Measurements from ENCODE around the gene SLC16A3.

The SLC16A3 gene

DNA sequence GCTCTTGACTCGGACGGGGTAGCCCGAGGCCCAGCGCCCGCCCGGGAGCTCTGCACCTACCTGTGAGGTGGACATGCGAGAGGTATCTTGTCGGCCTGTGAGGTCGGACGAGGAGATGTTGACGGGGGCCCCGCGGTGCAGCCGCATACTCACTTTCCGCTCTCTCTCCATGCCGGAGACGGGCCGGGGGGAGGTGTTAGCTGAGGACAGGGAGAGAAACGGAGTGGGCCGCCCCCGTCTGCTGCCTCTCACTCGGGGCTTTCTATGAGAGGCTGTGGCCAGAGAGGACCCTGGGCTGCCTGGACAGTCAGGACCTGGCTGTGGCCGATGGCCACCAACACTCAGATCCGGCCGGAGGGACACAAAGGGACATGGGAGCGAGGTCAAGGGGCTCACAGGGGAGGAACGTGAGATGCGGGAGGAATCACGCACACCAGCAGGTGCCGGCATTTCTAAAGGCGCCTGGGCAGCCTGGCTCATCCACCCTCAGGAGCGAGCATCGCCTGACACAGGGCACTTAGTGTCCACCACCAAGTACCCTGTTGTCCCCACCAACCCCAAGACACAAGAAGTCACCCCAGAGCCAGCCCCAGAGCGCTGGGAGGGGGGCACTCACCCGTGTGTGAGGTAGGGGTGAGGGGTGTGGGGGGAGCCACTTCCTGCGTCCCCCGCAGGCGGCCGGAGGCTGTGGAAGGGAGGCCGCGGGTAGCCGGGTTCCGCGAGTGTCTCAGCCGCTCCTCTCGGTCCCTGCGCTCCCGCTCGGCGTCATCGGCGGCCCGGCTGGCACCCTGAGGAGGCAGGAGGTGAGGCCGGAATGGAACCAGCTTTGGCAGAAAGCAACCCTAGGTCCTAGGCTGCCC lies 20.2 kb downstream of the SLC16A3 start (continued):
- TF ChIP-seq, protein P1, sequence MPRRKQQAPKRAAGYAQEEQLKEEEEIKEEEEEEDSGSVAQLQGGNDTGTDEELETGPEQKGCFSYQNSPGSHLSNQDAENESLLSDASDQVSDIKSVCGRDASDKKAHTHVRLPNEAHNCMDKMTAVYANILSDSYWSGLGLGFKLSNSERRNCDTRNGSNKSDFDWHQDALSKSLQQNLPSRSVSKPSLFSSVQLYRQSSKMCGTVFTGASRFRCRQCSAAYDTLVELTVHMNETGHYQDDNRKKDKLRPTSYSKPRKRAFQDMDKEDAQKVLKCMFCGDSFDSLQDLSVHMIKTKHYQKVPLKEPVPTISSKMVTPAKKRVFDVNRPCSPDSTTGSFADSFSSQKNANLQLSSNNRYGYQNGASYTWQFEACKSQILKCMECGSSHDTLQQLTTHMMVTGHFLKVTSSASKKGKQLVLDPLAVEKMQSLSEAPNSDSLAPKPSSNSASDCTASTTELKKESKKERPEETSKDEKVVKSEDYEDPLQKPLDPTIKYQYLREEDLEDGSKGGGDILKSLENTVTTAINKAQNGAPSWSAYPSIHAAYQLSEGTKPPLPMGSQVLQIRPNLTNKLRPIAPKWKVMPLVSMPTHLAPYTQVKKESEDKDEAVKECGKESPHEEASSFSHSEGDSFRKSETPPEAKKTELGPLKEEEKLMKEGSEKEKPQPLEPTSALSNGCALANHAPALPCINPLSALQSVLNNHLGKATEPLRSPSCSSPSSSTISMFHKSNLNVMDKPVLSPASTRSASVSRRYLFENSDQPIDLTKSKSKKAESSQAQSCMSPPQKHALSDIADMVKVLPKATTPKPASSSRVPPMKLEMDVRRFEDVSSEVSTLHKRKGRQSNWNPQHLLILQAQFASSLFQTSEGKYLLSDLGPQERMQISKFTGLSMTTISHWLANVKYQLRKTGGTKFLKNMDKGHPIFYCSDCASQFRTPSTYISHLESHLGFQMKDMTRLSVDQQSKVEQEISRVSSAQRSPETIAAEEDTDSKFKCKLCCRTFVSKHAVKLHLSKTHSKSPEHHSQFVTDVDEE (CRISPR knock-in tag; IDR thresholded peaks at IDR 0.05): no peak
- TF ChIP-seq ZFP30 (CRISPR knock-in tag; IDR thresholded peaks at IDR 0.05): no peak
- TF ChIP-seq OSR1 (CRISPR knock-in tag; IDR thresholded peaks at IDR 0.05): no peak
- TF ChIP-seq TCF4 (CRISPR knock-in tag; IDR thresholded peaks at IDR 0.05; ENCODE audit: borderline replicate concordance): no peak
- no peak for TF ChIP-seq BACH2 (CRISPR knock-in tag; IDR thresholded peaks at IDR 0.05; ENCODE audit: borderline replicate concordance)
- TF ChIP-seq, protein P2, sequence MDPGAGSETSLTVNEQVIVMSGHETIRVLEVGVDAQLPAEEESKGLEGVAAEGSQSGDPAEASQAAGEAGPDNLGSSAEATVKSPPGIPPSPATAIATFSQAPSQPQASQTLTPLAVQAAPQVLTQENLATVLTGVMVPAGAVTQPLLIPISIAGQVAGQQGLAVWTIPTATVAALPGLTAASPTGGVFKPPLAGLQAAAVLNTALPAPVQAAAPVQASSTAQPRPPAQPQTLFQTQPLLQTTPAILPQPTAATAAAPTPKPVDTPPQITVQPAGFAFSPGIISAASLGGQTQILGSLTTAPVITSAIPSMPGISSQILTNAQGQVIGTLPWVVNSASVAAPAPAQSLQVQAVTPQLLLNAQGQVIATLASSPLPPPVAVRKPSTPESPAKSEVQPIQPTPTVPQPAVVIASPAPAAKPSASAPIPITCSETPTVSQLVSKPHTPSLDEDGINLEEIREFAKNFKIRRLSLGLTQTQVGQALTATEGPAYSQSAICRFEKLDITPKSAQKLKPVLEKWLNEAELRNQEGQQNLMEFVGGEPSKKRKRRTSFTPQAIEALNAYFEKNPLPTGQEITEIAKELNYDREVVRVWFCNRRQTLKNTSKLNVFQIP (CRISPR knock-in tag; IDR thresholded peaks at IDR 0.05; ENCODE audit: borderline replicate concordance, low read depth): no peak
- TF ChIP-seq TOX (CRISPR knock-in tag; IDR thresholded peaks at IDR 0.05; ENCODE audit: borderline replicate concordance): no peak

DNA sequence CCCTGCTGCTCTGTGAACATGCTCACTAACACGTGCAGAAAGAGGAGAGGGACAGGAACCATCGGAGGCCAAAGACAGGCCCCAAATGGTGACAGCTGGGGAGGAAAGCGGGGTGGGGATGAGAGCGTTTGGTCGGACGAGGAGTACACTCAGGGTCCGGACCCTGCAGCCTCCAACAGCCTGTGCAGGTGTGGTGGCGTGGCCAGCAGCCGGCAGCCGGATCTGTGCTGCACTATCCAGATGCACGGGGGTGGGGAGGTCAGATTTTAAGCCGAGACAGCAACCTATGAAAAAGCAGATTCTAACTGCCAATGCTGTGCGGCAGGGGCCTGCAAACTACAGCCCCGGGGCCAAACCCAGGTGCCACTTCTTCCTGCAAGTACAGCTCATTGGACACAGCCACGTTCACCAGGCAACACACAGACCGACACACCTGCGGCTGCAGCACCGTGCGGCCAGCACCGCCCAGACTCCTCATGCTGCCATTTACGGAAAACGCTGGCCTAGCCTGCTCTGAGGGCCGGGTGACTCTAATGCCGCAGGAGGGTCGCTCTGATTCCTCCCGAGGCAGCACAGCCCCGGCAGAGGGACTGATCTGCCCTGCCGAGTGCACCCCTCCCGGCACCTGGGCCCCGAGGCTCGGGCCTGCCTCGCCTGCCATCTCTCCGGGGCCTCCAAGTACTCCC lies 21.2 kb downstream of the SLC16A3 start:
- TF ChIP-seq ZFP30 (CRISPR knock-in tag; IDR thresholded peaks at IDR 0.05) (no peak), CSDC2 (CRISPR knock-in tag; IDR thresholded peaks at IDR 0.05) (no peak), ZFP3 (CRISPR knock-in tag; IDR thresholded peaks at IDR 0.05) (no peak), TOX (CRISPR knock-in tag; IDR thresholded peaks at IDR 0.05; ENCODE audit: borderline replicate concordance) (no peak), BACH2 (CRISPR knock-in tag; IDR thresholded peaks at IDR 0.05; ENCODE audit: borderline replicate concordance) (no peak), TCF4 (CRISPR knock-in tag; IDR thresholded peaks at IDR 0.05; ENCODE audit: borderline replicate concordance) (no peak), GLIS3 (CRISPR knock-in tag; IDR thresholded peaks at IDR 0.05) (no peak)
- TF ChIP-seq, protein P2 (CRISPR knock-in tag; IDR thresholded peaks at IDR 0.05; ENCODE audit: borderline replicate concordance, low read depth): no peak
- TF ChIP-seq, protein P3, sequence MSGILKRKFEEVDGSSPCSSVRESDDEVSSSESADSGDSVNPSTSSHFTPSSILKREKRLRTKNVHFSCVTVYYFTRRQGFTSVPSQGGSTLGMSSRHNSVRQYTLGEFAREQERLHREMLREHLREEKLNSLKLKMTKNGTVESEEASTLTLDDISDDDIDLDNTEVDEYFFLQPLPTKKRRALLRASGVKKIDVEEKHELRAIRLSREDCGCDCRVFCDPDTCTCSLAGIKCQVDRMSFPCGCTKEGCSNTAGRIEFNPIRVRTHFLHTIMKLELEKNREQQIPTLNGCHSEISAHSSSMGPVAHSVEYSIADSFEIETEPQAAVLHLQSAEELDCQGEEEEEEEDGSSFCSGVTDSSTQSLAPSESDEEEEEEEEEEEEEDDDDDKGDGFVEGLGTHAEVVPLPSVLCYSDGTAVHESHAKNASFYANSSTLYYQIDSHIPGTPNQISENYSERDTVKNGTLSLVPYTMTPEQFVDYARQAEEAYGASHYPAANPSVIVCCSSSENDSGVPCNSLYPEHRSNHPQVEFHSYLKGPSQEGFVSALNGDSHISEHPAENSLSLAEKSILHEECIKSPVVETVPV (CRISPR knock-in tag; IDR thresholded peaks at IDR 0.05): no peak

DNA sequence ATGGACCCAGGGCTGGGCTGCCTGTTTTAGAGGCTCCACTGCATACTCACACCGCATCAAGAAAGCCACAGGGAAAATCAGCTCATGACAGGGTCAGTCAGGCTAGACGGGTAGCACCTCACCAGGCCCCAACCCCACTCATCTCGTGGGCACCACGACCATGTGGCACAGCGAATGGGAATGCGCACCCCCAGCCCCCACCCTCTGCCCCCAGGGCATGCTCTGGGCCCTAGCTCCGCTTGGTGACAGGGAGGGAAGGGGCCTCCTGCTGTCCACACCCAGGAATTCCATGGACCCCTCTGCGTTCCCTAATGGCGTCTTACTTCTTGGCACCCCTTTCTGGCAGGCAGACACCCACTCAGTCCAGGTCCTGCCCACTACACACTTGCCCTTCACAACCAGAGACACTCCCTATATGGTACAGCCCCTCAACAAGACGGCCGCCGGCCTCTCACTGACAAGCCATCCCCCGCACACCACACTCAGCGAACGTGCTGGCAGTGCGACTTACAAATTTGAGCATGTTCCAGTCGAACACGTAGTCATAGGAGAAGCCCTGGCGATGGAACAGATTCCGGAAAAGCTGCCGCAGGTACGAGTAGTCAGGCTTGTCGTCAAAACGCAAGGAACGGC lies 22.1 kb downstream of the SLC16A3 start:
- ATAC-seq: no peak
- TF ChIP-seq RARB (CRISPR knock-in tag; IDR thresholded peaks at IDR 0.05) (no peak), OSR1 (CRISPR knock-in tag; IDR thresholded peaks at IDR 0.05) (no peak), ESRRG (CRISPR knock-in tag; IDR thresholded peaks at IDR 0.05) (no peak), ZNF565 (CRISPR knock-in tag; conservative IDR thresholded peaks at IDR 0.05; ENCODE audit: low read depth) (no peak), ZNF8 (CRISPR knock-in tag; IDR thresholded peaks at IDR 0.05) (no peak)
- TF ChIP-seq, protein P2 (CRISPR knock-in tag; IDR thresholded peaks at IDR 0.05; ENCODE audit: borderline replicate concordance, low read depth): no peak
- TF ChIP-seq, protein P1 (CRISPR knock-in tag; IDR thresholded peaks at IDR 0.05): no peak
- TF ChIP-seq, protein P4, sequence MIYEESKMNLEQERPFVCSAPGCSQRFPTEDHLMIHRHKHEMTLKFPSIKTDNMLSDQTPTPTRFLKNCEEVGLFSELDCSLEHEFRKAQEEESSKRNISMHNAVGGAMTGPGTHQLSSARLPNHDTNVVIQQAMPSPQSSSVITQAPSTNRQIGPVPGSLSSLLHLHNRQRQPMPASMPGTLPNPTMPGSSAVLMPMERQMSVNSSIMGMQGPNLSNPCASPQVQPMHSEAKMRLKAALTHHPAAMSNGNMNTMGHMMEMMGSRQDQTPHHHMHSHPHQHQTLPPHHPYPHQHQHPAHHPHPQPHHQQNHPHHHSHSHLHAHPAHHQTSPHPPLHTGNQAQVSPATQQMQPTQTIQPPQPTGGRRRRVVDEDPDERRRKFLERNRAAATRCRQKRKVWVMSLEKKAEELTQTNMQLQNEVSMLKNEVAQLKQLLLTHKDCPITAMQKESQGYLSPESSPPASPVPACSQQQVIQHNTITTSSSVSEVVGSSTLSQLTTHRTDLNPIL (CRISPR knock-in tag; IDR thresholded peaks at IDR 0.05; ENCODE audit: low read depth): no peak
- TF ChIP-seq, protein P5, sequence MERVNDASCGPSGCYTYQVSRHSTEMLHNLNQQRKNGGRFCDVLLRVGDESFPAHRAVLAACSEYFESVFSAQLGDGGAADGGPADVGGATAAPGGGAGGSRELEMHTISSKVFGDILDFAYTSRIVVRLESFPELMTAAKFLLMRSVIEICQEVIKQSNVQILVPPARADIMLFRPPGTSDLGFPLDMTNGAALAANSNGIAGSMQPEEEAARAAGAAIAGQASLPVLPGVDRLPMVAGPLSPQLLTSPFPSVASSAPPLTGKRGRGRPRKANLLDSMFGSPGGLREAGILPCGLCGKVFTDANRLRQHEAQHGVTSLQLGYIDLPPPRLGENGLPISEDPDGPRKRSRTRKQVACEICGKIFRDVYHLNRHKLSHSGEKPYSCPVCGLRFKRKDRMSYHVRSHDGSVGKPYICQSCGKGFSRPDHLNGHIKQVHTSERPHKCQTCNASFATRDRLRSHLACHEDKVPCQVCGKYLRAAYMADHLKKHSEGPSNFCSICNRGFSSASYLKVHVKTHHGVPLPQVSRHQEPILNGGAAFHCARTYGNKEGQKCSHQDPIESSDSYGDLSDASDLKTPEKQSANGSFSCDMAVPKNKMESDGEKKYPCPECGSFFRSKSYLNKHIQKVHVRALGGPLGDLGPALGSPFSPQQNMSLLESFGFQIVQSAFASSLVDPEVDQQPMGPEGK (CRISPR knock-in tag; IDR thresholded peaks at IDR 0.05; ENCODE audit: borderline replicate concordance): no peak

More for the DNA sequence above, 21.2 kb downstream of the SLC16A3 start:
- ATAC-seq: no peak
